H1 (cell line): Measurements from ENCODE around the gene MYBPH.

Experiments
- GABPA ChIP-seq: IDR thresholded peaks from 2 replicates; pipeline ENCODE4 v1.6.1; 2011; ENCODE audit warnings: mild to moderate bottlenecking, low read length, moderate library complexity, borderline replicate concordance; ENCODE audit not compliant: insufficient read depth
- POLR2A ChIP-seq, 2 experiments: IDR thresholded peaks; 1 replicate in 1 of 2; 2 replicates in 1 of 2; pipeline ENCODE4 v1.6.1; 2011; ENCODE audit warnings: low read depth in 2 of 2, low read length in 2 of 2, mild to moderate bottlenecking in 2 of 2; ENCODE audit errors: control extremely low read depth in 1 of 2
- RXRA ChIP-seq: IDR thresholded peaks from 2 replicates; pipeline ENCODE4 v1.6.1; 2011; ENCODE audit warnings: low read depth, mild to moderate bottlenecking, low read length, moderate library complexity; ENCODE audit not compliant: insufficient read depth
- TAF1 ChIP-seq: IDR thresholded peaks from 2 replicates; pipeline ENCODE4 v1.6.1; 2011; ENCODE audit warnings: mild to moderate bottlenecking, low read depth, low read length
- TF ChIP-seq, protein P1 (sequence below), 3 experiments: IDR thresholded peaks; 1 replicate in 2 of 3; 2 replicates in 1 of 3; pipeline versions ENCODE4 v1.5.1 to v1.6.1; 2011; ENCODE audit warnings: low read length in 3 of 3, mild to moderate bottlenecking in 3 of 3, inconsistent platforms in 2 of 3, low read depth in 1 of 3, moderate library complexity in 1 of 3; ENCODE audit not compliant: insufficient read depth in 1 of 3; ENCODE audit errors: control extremely low read depth in 1 of 3

DNA sequence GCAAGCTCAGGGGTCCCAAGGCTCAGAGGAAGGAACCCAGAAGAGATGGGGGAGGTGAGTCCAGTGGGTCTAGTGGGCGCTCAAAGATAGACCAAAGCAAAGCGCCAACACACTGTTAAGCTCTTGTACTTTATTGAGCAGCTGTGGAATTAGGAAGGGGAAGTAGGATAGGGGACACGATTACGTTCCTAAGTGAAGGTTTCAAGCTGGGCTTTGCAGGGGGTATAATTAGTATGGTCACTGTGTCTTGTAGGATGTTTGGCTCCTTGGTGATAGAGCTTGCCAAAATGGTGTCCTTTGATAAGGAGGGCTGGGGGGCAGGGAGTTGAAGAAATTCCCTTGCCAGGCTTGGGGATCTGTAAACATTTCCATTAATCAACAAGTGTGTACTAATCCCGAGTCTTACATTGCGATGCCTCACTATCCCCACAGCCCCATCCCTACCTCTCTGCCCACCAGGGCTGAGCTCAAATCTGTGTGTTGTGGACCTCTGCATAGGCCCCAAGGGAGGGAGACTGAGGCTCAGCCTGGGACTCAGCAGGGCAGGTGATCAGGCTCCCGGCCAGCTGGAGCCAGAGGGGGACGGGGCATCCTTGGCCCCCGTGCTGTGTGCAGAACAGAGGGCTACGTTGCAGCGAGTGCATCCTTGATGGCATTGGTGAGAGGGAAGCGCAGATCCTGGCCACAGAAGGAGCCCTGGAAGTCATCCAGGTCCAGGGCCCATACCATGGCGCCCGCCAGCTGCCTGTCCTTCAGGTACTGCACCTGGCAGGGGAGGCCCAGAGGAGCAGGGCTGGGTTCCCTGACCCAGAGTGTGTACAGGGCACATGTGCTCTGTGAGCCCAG lies 3.4 kb upstream of the MYBPH start:
- TF ChIP-seq, protein P1, sequence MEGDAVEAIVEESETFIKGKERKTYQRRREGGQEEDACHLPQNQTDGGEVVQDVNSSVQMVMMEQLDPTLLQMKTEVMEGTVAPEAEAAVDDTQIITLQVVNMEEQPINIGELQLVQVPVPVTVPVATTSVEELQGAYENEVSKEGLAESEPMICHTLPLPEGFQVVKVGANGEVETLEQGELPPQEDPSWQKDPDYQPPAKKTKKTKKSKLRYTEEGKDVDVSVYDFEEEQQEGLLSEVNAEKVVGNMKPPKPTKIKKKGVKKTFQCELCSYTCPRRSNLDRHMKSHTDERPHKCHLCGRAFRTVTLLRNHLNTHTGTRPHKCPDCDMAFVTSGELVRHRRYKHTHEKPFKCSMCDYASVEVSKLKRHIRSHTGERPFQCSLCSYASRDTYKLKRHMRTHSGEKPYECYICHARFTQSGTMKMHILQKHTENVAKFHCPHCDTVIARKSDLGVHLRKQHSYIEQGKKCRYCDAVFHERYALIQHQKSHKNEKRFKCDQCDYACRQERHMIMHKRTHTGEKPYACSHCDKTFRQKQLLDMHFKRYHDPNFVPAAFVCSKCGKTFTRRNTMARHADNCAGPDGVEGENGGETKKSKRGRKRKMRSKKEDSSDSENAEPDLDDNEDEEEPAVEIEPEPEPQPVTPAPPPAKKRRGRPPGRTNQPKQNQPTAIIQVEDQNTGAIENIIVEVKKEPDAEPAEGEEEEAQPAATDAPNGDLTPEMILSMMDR (IDR thresholded peaks at IDR 0.05; ENCODE audit: control extremely low read depth in 1 of 3, insufficient read depth in 1 of 3, low read depth in 1 of 3, low read length in 3 of 3): no peak
- no peak for TF ChIP-seq GABPA
- TF ChIP-seq POLR2A (IDR thresholded peaks at IDR 0.05; ENCODE audit: control extremely low read depth in 1 of 2, low read depth in 2 of 2, low read length in 2 of 2): no peak
- TF ChIP-seq TAF1: no peak
- TF ChIP-seq RXRA: no peak
